GM18951 (cell line): ENCODE results near the gene SLC12A2.

ENCODE experiments used
- POLR2A ChIP-seq: IDR thresholded peaks from 4 replicates; pipeline ENCODE4 v1.6.1; 2011; ENCODE audit warnings: mild to moderate bottlenecking; ENCODE audit not compliant: insufficient read length, insufficient read depth; ENCODE audit errors: extremely low read depth
- in situ Hi-C: fragments of 300-500 bp; cut with MboI; formaldehyde crosslinking; loops from one replicate; pipeline ENCODE4 v1.12.0; 2022; ENCODE audit warnings: low sequenced_read_pairs, mixed read lengths, inconsistent platforms; ENCODE audit not compliant: unreplicated experiment

SLC12A2 gene

DNA sequence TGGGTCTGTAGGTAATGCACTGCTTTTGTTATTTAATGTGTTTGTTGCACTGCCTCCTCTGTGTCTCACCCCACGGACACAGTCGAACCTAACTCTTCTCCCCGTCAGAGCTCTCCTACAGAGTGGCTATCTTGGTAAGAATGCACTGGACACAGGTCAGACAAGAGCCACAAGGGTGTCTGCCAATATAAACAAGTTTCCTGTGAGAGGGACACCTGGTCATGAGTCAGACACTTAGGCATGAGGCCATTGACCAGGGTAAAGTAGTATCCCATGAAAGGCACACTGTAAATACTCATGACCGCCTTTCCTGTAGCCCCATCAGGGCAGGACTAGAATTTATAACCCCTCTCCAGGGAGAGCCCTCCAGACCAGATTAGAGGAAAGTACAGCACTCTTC, 115.5 kb downstream of the SLC12A2 start:
- no peak for TF ChIP-seq POLR2A
- in situ Hi-C loops = loop anchor here (10.0 kb wide), 1 partner anchor 434 kb away; no protein-coding TSS in a partner anchor

DNA sequence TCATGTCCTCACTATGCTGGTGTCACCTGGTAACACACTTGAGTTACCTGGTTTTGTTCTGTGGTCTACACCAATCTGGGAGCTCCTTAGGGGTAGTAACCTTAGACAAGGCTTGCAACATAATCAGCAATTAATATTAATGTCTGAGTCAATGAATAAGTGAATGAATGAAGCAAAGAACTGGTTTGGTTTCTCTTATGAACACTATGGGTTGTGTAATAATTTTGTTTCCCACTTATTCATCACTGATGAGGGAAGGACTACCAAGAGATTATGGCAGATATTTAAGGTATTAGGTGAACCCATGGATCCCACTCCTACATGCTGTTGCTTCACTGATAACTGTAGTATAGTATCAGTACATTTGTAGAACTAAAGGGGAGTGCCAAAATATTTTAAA, 116.0 kb downstream of the SLC12A2 start:
- TF ChIP-seq POLR2A = no peak
- in situ Hi-C loops = loop anchor here (5.0 to 25.0 kb wide), 3 partner anchors 435 to 637 kb away; no protein-coding TSS in a partner anchor

GRCh38 chr5:128201065-128201926, 117.7 kb downstream of the SLC12A2 start:
- in situ Hi-C loops = loop anchor here (5.0 to 25.0 kb wide), 2 partner anchors 461 to 639 kb away; no protein-coding TSS in a partner anchor
- no peak for TF ChIP-seq POLR2A

GRCh38 chr5:128202320-128202719, 118.8 kb downstream of the SLC12A2 start:
- TF ChIP-seq POLR2A = no peak
- in situ Hi-C loops = loop anchor here (5.0 to 25.0 kb wide), 2 partner anchors 460 to 640 kb away; no protein-coding TSS in a partner anchor

GRCh38 chr5:128208436-128208835, 124.9 kb downstream of the SLC12A2 start:
- TF ChIP-seq POLR2A = no peak

GRCh38 chr5:128212191-128212806, 128.7 kb downstream of the SLC12A2 start:
- in situ Hi-C loops = loop anchor here (25.0 kb wide), 1 partner anchor 450 kb away; no protein-coding TSS in a partner anchor
- TF ChIP-seq POLR2A = no peak

More at GRCh38 chr5:128208436-128208835, 124.9 kb downstream of the SLC12A2 start:
- in situ Hi-C loops = loop anchor here (25.0 kb wide), 1 partner anchor 454 kb away; no protein-coding TSS in a partner anchor

GRCh38 chr5:128213340-128213739, 129.8 kb downstream of the SLC12A2 start:
- in situ Hi-C loops = loop anchor here (25.0 kb wide), 1 partner anchor 449 kb away; no protein-coding TSS in a partner anchor
- no peak for TF ChIP-seq POLR2A

- in situ Hi-C loops = loop anchor here (25.0 kb wide), 1 partner anchor 448 kb away; no protein-coding TSS in a partner anchor
- no peak for TF ChIP-seq POLR2A
These were observed 130.3 kb downstream of the SLC12A2 start for GRCh38 chr5:128213833-128214232.

- no peak for TF ChIP-seq POLR2A
- in situ Hi-C loops = loop anchor here (25.0 kb wide), 1 partner anchor 446 kb away; no protein-coding TSS in a partner anchor
These were observed 132.7 kb downstream of the SLC12A2 start for GRCh38 chr5:128216285-128216684.

DNA sequence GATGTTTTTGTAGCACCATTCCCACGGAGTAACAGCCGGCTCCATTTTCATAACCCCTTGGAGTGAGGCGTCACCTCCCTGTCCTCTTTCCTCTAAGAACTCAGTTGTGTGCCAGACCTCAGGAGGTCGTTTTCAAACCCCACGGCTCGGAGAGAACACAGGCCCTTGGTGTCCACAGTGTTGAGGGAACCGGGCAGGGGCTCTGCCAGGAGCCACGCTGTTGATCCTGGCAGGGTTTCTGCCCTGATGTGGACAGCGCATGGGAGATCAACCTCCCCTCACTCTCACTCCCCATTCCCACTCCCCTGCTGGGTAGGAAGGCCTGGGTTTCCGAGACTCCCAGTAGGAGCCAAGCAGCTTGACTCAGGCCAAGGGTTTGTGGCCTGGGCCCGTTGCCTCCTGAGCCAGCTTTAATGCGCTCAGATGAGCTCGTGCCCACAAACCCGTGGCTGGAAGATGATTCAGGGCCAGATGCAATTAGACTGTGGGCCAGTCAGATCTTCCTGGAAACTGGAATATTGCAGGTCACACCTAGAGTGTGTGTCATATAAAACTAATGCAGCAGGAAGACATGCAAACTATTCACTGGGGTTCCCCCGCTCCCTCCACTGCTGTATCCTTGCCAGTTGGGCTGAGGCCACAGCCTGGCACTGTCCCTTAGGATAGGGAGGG, 133.4 kb downstream of the SLC12A2 start:
- no peak for TF ChIP-seq POLR2A
- in situ Hi-C loops = loop anchor here (25.0 kb wide), 1 partner anchor 445 kb away; no protein-coding TSS in a partner anchor

DNA sequence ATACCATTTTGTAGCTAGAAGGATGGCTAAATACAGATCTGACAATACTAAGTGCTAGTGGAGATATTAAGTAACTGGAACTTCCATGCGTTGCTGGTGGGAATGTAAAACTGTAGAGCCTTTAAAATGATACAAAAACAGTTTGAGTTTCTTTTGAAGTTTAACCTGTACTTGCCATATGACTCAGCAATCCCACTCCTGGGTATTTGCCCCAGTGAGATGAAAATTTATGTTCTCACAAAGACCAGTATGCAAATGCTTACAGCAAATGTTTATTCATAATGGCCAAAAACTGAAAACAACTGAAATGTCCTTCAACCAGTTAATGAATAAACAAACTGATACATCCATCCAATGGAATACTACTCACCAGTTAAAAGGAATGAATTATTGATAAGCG, 137.3 kb downstream of the SLC12A2 start:
- in situ Hi-C loops = loop anchor here (25.0 kb wide), 1 partner anchor 441 kb away; no protein-coding TSS in a partner anchor

DNA sequence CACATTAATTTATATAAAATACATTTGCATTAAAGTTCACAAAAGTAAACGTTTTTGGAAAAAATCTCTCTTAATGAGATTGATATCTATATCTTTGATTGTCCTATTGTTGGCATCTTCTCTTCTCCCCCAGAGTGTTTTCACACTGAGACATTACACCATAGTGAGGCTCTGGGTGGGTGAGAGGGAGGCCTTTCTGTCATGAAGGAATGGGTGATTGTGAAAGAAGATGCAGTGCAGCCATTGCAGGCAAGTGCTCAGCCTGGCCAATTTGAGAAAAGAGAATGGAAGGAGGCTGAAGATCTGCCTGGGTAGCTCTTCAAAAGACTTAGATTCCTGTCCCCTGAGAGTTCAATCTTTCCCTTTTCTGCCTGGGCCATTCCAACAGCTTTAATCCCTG, 140.8 kb downstream of the SLC12A2 start:
- TF ChIP-seq POLR2A = no peak
- in situ Hi-C loops = loop anchor here (25.0 kb wide), 1 partner anchor 438 kb away; no protein-coding TSS in a partner anchor

More for the DNA sequence above, 137.3 kb downstream of the SLC12A2 start:
- TF ChIP-seq POLR2A = no peak
